ENCODE measurements around the gene CRLF3. TPM values are rescaled to one million over a fixed set of nuclear protein-coding genes. Genes with fewer than 3 reads are reported as not detected.
A peak's percentile ranks its signal among the peaks of the same experiment; 100 is the strongest.

CRLF3 gene, protein sequence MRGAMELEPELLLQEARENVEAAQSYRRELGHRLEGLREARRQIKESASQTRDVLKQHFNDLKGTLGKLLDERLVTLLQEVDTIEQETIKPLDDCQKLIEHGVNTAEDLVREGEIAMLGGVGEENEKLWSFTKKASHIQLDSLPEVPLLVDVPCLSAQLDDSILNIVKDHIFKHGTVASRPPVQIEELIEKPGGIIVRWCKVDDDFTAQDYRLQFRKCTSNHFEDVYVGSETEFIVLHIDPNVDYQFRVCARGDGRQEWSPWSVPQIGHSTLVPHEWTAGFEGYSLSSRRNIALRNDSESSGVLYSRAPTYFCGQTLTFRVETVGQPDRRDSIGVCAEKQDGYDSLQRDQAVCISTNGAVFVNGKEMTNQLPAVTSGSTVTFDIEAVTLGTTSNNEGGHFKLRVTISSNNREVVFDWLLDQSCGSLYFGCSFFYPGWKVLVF
- 10 to 100 TPM in 2 of 4 donors, 1 to 10 TPM in 2; 1.0 to 23.4 (median 8.7) TPM for total RNA-seq

DNA sequence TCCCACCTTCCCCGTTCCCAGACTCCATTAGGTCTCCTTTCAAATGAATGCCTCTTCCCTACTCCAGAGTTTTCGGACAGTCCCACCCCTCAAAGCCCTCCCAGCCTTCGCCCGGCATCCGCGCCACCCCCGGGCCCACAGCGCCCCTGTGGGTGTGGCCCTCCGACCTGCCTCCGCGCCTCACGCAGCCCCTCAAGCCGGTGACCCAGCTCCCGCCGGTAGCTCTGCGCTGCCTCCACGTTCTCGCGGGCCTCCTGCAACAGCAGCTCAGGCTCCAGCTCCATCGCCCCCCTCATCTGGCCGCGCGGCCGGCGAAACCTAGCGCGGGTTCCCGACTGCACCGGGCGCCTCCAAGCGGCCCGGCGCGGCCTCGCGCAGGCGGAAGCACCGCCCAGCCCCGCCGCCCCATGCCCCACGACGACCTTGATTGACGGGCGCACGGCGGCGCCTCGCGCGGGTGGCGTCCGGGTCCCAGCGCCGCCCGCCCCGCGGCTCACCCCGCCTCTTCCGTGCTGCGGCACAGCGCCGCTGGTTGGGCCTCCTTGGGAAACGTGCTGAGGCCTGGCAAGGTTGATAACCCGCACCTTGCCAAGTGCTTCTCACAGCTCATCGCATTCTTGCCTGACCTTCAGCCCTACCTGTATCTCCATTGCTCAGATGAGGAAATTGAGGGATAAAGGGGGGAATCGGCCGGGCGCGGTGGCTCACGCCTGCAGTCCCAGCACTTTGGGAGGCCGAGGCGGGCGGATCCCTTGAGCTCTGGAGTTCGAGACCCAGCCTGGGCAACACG is at the start of gene CRLF3:
CRLF3 (minus strand) TSS at position 337 of the 790 bp plus-strand sequence; CDS start at position 296, 41 bp downstream.
- intact Hi-C loops (cut with DNase I; ENCODE audit: low total_unique reads), result no loop called here
- DNase-seq, result peak; percentile 80 to 91
- peak; percentile 60 to 63 for TF ChIP-seq POLR2A (IDR thresholded peaks at IDR 0.05)
- TF ChIP-seq, protein P1, sequence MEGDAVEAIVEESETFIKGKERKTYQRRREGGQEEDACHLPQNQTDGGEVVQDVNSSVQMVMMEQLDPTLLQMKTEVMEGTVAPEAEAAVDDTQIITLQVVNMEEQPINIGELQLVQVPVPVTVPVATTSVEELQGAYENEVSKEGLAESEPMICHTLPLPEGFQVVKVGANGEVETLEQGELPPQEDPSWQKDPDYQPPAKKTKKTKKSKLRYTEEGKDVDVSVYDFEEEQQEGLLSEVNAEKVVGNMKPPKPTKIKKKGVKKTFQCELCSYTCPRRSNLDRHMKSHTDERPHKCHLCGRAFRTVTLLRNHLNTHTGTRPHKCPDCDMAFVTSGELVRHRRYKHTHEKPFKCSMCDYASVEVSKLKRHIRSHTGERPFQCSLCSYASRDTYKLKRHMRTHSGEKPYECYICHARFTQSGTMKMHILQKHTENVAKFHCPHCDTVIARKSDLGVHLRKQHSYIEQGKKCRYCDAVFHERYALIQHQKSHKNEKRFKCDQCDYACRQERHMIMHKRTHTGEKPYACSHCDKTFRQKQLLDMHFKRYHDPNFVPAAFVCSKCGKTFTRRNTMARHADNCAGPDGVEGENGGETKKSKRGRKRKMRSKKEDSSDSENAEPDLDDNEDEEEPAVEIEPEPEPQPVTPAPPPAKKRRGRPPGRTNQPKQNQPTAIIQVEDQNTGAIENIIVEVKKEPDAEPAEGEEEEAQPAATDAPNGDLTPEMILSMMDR (IDR thresholded peaks at IDR 0.05), result peak; percentile 32 to 78 (median 67)
- H3K4me1 ChIP-seq, result no peaks in the 10 kb centered on the region
- no peaks in the 10 kb centered on the region for H3K27me3 ChIP-seq
- no peaks in the 10 kb centered on the region for H3K9me3 ChIP-seq
- peak within 1 kb of the TSS; percentile 83 to 86 for H3K27ac ChIP-seq
- H3K4me3 ChIP-seq, result peak within 1 kb of the TSS; percentile 92 to 97
- H3K36me3 ChIP-seq, result no peaks in the 10 kb centered on the region

DNA sequence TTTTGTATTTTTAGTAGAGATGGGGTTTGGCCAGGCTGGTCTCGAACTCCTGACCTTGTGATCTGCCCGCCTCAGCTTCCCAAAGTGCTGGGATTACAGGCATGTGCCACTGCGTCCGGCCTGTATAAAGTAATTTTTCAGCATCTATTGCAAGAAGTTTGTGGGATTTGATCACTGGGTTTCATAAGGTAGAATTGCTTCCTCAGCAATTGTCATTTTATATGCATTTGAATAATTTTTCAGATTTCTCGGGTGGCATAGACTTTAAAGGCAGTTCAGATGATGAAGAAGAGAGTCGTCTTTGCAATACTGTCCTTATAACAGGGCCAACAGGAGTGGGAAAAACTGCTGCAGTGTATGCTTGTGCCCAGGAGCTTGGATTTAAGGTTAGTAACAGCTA is 44.5 kb upstream of the CRLF3 start:
- intact Hi-C loops (cut with DNase I; ENCODE audit: low total_unique reads), result no loop called here
- Histone ChIP-seq H3K27me3 (no peaks in the 10 kb centered on the region), H3K27ac (no peak overlapping the region), H3K4me1 (no peaks in the 10 kb centered on the region), H3K4me3 (no peak overlapping the region), H3K36me3 (no peaks in the 10 kb centered on the region), H3K9me3 (no peaks in the 10 kb centered on the region)
- no peak for TF ChIP-seq POLR2A (IDR thresholded peaks at IDR 0.05)
- TF ChIP-seq, protein P1 (IDR thresholded peaks at IDR 0.05), result no peak
- no peak for DNase-seq

DNA sequence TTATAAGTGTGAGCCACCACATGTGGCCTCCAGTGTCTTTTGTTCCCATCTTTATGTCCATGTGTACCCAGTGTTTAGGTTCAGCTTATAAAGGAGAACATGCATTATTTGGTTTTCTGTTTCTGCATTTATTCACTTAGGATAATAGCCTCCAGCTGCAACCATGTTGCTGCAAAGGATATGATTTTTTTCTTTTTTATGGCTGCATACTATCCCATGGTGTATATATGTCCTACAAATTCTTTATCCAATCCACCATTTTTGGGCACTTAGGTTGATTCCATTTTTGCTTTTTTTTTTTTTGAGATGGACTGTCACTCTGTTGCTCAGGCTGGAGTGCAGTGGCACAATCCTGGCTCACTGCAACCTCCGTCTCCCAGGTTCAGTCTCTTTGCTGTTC is 40.1 kb upstream of the CRLF3 start:
- no peak overlapping the region for H3K4me3 ChIP-seq
- no peak overlapping the region for H3K27ac ChIP-seq
- intact Hi-C loops (cut with DNase I; ENCODE audit: low total_unique reads), result no loop called here
- H3K9me3 ChIP-seq, result no peaks in the 10 kb centered on the region
- TF ChIP-seq POLR2A (IDR thresholded peaks at IDR 0.05), result no peak
- TF ChIP-seq, protein P1 (IDR thresholded peaks at IDR 0.05), result no peak
- H3K27me3 ChIP-seq, result no peaks in the 10 kb centered on the region
- H3K36me3 ChIP-seq, result no peaks in the 10 kb centered on the region
- DNase-seq, result no peak
- H3K4me1 ChIP-seq, result no peaks in the 10 kb centered on the region

DNA sequence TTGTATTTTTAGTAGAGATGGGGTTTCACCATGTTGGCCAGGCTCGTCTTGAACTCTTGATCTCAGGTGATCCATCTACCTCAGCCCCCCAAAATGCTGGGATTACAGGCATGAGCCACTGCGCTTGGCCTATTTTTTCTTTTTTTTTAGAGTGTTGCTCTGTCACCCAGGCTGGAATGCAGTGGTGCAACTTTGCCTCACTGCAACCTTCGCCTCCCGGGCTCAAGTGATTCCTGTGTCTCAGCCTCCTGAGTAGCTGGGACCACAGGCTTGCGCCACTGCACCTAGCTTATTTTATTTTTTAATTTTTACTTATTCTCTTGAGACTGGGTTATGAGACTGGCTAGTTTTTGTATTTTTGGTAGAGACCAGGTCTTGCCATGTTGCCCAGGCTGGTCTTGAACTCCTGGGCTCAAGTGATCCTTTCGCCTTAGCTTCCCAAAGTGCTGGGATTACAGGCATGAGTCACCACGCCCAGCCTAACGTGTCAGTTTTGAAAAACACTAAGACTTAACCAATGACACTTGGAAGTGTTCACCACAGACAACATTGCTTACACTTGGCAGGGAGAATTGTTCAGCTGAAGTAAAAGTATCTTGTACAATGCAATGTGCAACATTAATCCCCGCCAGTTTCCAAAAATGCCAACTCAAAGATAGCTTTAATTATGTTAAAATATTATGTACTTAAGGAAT is 34.2 kb upstream of the CRLF3 start:
- no peak overlapping the region for H3K27ac ChIP-seq
- intact Hi-C loops (cut with DNase I; ENCODE audit: low total_unique reads), result no loop called here
- H3K4me1 ChIP-seq, result no peaks in the 10 kb centered on the region
- no peaks in the 10 kb centered on the region for H3K36me3 ChIP-seq
- H3K4me3 ChIP-seq, result no peak overlapping the region
- TF ChIP-seq, protein P1 (IDR thresholded peaks at IDR 0.05), result no peak
- no peak for TF ChIP-seq POLR2A (IDR thresholded peaks at IDR 0.05)
- H3K9me3 ChIP-seq, result no peaks in the 10 kb centered on the region
- no peaks in the 10 kb centered on the region for H3K27me3 ChIP-seq
- no peak for DNase-seq
